HG02970 (cell line): ENCODE results near the gene CROCC2.
"Not testable (repeated sequence)": the region's sequence is repeated elsewhere in the genome, so short reads cannot be mapped to it uniquely, and the experiment has no call there.

ENCODE experiments used
- ATAC-seq: cut with Tn5 transposase; IDR thresholded peaks from one replicate; pipeline ENCODE4 v1.9.1; 2021; ENCODE audit warnings: mild to moderate bottlenecking, moderate library complexity, moderate number of reproducible peaks; ENCODE audit not compliant: unreplicated experiment, low FRiP score

The CROCC2 gene

GRCh38 chr2:240963868-240964703, 58.0 kb downstream of the CROCC2 start:
- ATAC-seq, result no peak

GRCh38 chr2:240964704-240965295, 58.7 kb downstream of the CROCC2 start:
- ATAC-seq, result no peak

GRCh38 chr2:240965296-240965904, 59.3 kb downstream of the CROCC2 start:
- ATAC-seq, result no peak

- ATAC-seq, result no peak
Measured at GRCh38 chr2:240965905-240966456, 59.8 kb downstream of the CROCC2 start.

- ATAC-seq, result no peak
Measured at GRCh38 chr2:240966457-240966905, 60.3 kb downstream of the CROCC2 start.

GRCh38 chr2:240966906-240967680, 61.0 kb downstream of the CROCC2 start:
- ATAC-seq, result no peak

- ATAC-seq, result no peak
Measured at GRCh38 chr2:240967681-240968621, 61.8 kb downstream of the CROCC2 start.

- ATAC-seq, result no peak
Measured at GRCh38 chr2:240968731-240969624, 62.8 kb downstream of the CROCC2 start.

GRCh38 chr2:240970104-240970503, 64.0 kb downstream of the CROCC2 start:
- ATAC-seq, result no peak

- ATAC-seq, result no peak
Measured at GRCh38 chr2:240970816-240971215, 64.7 kb downstream of the CROCC2 start.

GRCh38 chr2:240972201-240972600, 66.1 kb downstream of the CROCC2 start:
- ATAC-seq, result no peak

GRCh38 chr2:240972636-240973521, 66.7 kb downstream of the CROCC2 start:
- no peak for ATAC-seq

- ATAC-seq, result no peak
Measured at GRCh38 chr2:240974771-240975572, 68.8 kb downstream of the CROCC2 start.

- ATAC-seq, result not testable (repeated sequence)
Measured at GRCh38 chr2:240975903-240976302, 69.8 kb downstream of the CROCC2 start.

- ATAC-seq, result no peak
Measured at GRCh38 chr2:240981280-240981679, 75.1 kb downstream of the CROCC2 start.
